ENCODE data around the gene RNF217.

The RNF217 gene

DNA sequence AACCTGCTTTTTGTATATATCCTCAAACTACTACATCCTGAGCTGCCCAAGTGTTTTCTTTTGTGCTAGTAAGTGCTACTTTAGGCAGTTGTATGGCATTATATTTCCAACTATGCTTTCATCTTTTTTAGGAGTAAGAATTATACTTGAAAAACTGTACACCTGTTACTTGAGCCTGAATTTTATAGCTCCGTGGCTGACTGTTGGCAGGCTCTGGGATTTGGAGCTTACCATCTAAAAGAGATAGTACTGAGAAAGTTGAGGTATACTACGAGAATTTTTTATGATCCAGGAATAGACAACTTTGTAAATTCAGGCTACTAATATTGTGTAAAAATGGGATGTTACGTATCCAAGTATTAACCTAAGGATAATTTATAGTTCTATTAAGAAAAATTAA, 32.4 kb downstream of the RNF217 start:
- no peak for DNase-seq
- no peak overlapping the region for H3K23ac ChIP-seq (ENCODE audit: low read length)
- H2AK5ac ChIP-seq (ENCODE audit: low read length), result no peak overlapping the region
- no peaks in the 10 kb centered on the region for H3K27me3 ChIP-seq (ENCODE audit: insufficient read depth, low read length)
- no peak overlapping the region for H4K8ac ChIP-seq (ENCODE audit: low read depth, low read length)
- no peak overlapping the region for H3K27ac ChIP-seq (ENCODE audit: low read depth, low read length)
- no peak overlapping the region for H3K14ac ChIP-seq (ENCODE audit: low read length)
- no peak overlapping the region for H4K12ac ChIP-seq (ENCODE audit: low read depth, low read length)
- H2AFZ ChIP-seq (ENCODE audit: insufficient read depth, low read length, poor library complexity), result no peak overlapping the region
- no peaks in the 10 kb centered on the region for H3K9me3 ChIP-seq (ENCODE audit: insufficient read depth, low read depth, low read length)
- no peak overlapping the region for H3K9ac ChIP-seq (ENCODE audit: low read length)
- H3K79me2 ChIP-seq (ENCODE audit: control insufficient read depth, insufficient read depth, low read length, poor library complexity), result no peaks in the 10 kb centered on the region
- no peak overlapping the region for H3K4ac ChIP-seq (ENCODE audit: low read depth, low read length)
- H3K79me1 ChIP-seq (ENCODE audit: low read length), result no peaks in the 10 kb centered on the region
- no peak overlapping the region for H3K4me3 ChIP-seq (ENCODE audit: low read depth, low read length)
- no peak overlapping the region for H2BK12ac ChIP-seq (ENCODE audit: low read length)
- no peak overlapping the region for H2BK5ac ChIP-seq (ENCODE audit: low read depth, low read length, poor library complexity)
- H3K18ac ChIP-seq (ENCODE audit: low read length), result no peak overlapping the region
- no peak overlapping the region for H4K91ac ChIP-seq (ENCODE audit: low read depth, low read length)
- peaks cover 3 to 5% of the 10 kb centered on the region in 2 experiments for H3K36me3 ChIP-seq (ENCODE audit: control insufficient read depth in 1 of 2, insufficient read depth in 2 of 2, low read length in 2 of 2)
- no CpG with 5 or more reads among the region's 3 CpGs for WGBS (ENCODE audit: extremely low coverage, insufficient coverage, insufficient read length)
- no peaks in the 10 kb centered on the region for H3K4me1 ChIP-seq (ENCODE audit: control insufficient read depth in 1 of 2, insufficient read depth in 2 of 2, low read length in 2 of 2)
- H2BK120ac ChIP-seq (ENCODE audit: insufficient read depth, low read length, poor library complexity), result no peak overlapping the region
- no peak overlapping the region for H3K4me2 ChIP-seq (ENCODE audit: low read length)

DNA sequence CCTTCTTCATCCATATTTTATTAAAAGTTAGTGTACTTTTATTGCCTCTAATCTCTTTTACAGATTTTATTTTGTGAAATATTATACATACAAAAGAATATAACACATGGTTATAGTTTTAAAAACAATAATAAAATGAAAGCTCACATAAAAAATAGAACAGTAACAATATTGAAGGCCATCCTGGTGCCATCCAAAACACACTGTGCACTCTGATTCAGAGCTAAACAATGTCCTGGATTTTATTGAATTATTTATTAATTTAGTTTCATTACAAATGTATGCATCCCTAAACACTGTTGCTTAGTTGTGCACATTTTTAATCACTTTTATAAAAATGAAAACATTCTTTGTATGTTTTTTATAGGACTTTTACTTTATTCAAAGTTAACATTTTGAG, 32.9 kb downstream of the RNF217 start:
- Histone ChIP-seq H3K9ac (ENCODE audit: low read length) (no peak overlapping the region), H3K9me3 (ENCODE audit: insufficient read depth, low read depth, low read length) (no peaks in the 10 kb centered on the region), H3K4me1 (ENCODE audit: control insufficient read depth in 1 of 2, insufficient read depth in 2 of 2, low read length in 2 of 2) (no peaks in the 10 kb centered on the region), H2AFZ (ENCODE audit: insufficient read depth, low read length, poor library complexity) (no peak overlapping the region), H3K36me3 (ENCODE audit: control insufficient read depth in 1 of 2, insufficient read depth in 2 of 2, low read length in 2 of 2) (peaks cover 3 to 5% of the 10 kb centered on the region in 2 experiments), H3K4ac (ENCODE audit: low read depth, low read length) (no peak overlapping the region), H3K4me3 (ENCODE audit: low read depth, low read length) (no peak overlapping the region), H3K79me1 (ENCODE audit: low read length) (no peaks in the 10 kb centered on the region), H3K4me2 (ENCODE audit: low read length) (no peak overlapping the region), H3K27ac (ENCODE audit: low read depth, low read length) (no peak overlapping the region), H3K79me2 (ENCODE audit: control insufficient read depth, insufficient read depth, low read length, poor library complexity) (no peaks in the 10 kb centered on the region), H2BK5ac (ENCODE audit: low read depth, low read length, poor library complexity) (no peak overlapping the region), H2BK120ac (ENCODE audit: insufficient read depth, low read length, poor library complexity) (no peak overlapping the region), H4K12ac (ENCODE audit: low read depth, low read length) (no peak overlapping the region), H4K8ac (ENCODE audit: low read depth, low read length) (no peak overlapping the region), H3K27me3 (ENCODE audit: insufficient read depth, low read length) (no peaks in the 10 kb centered on the region), H4K91ac (ENCODE audit: low read depth, low read length) (no peak overlapping the region), H2BK12ac (ENCODE audit: low read length) (no peak overlapping the region), H3K23ac (ENCODE audit: low read length) (no peak overlapping the region), H3K14ac (ENCODE audit: low read length) (no peak overlapping the region), H2AK5ac (ENCODE audit: low read length) (no peak overlapping the region), H3K18ac (ENCODE audit: low read length) (no peak overlapping the region)
- DNase-seq, result no peak

DNA sequence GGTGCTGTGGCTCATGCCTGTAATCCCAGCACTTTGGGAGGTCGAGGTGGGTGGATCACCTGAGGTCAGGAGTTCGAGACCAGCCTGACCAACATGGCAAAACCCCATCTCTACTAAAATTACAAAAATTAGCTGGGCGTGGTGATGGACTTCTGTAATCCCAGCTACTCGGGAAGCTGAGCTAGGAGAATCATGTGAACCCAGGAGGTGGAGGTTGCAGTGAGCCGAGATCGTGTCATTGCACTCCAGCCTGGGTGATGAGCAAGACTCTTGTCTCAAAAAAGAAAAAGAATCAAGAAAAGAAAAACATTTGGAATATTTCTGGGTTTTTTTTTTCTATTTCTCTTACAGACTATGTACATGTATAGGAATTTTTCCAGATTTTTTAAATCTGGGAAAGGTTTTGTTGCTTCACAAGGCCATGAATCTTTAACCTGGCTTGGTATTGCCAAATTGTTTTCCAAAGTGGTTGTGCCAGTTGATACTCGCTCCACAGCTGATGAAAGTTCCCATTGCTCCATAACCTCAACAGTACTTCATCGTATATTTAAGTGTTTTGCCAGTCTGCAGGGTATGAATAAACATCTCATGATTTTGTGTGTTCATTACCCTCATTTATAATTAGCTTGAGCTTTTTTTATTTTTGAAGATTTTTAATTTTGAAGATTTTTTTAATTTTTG, 33.5 kb downstream of the RNF217 start:
- H3K9me3 ChIP-seq (ENCODE audit: insufficient read depth, low read depth, low read length), result no peaks in the 10 kb centered on the region
- DNase-seq, result peak in 1 of 2 donors; percentile 34
- H4K12ac ChIP-seq (ENCODE audit: low read depth, low read length), result no peak overlapping the region
- no peak overlapping the region for H2AK5ac ChIP-seq (ENCODE audit: low read length)
- H2BK5ac ChIP-seq (ENCODE audit: low read depth, low read length, poor library complexity), result no peak overlapping the region
- H3K36me3 ChIP-seq (ENCODE audit: control insufficient read depth in 1 of 2, insufficient read depth in 2 of 2, low read length in 2 of 2), result peaks cover 3 to 5% of the 10 kb centered on the region in 2 experiments
- H4K8ac ChIP-seq (ENCODE audit: low read depth, low read length), result no peak overlapping the region
- no peaks in the 10 kb centered on the region for H3K27me3 ChIP-seq (ENCODE audit: insufficient read depth, low read length)
- no peak overlapping the region for H3K27ac ChIP-seq (ENCODE audit: low read depth, low read length)
- H3K4me1 ChIP-seq (ENCODE audit: control insufficient read depth in 1 of 2, insufficient read depth in 2 of 2, low read length in 2 of 2), result no peaks in the 10 kb centered on the region
- H3K79me1 ChIP-seq (ENCODE audit: low read length), result no peaks in the 10 kb centered on the region
- H3K14ac ChIP-seq (ENCODE audit: low read length), result no peak overlapping the region
- H3K4ac ChIP-seq (ENCODE audit: low read depth, low read length), result no peak overlapping the region
- no peak overlapping the region for H4K91ac ChIP-seq (ENCODE audit: low read depth, low read length)
- no peaks in the 10 kb centered on the region for H3K79me2 ChIP-seq (ENCODE audit: control insufficient read depth, insufficient read depth, low read length, poor library complexity)
- no peak overlapping the region for H3K23ac ChIP-seq (ENCODE audit: low read length)
- no peak overlapping the region for H2BK120ac ChIP-seq (ENCODE audit: insufficient read depth, low read length, poor library complexity)
- no CpG with 5 or more reads among the region's 8 CpGs for WGBS (ENCODE audit: extremely low coverage, insufficient coverage, insufficient read length)
- H3K4me3 ChIP-seq (ENCODE audit: low read depth, low read length), result no peak overlapping the region
- H2AFZ ChIP-seq (ENCODE audit: insufficient read depth, low read length, poor library complexity), result no peak overlapping the region
- H3K9ac ChIP-seq (ENCODE audit: low read length), result no peak overlapping the region
- no peak overlapping the region for H3K4me2 ChIP-seq (ENCODE audit: low read length)
- no peak overlapping the region for H2BK12ac ChIP-seq (ENCODE audit: low read length)
- H3K18ac ChIP-seq (ENCODE audit: low read length), result no peak overlapping the region

DNA sequence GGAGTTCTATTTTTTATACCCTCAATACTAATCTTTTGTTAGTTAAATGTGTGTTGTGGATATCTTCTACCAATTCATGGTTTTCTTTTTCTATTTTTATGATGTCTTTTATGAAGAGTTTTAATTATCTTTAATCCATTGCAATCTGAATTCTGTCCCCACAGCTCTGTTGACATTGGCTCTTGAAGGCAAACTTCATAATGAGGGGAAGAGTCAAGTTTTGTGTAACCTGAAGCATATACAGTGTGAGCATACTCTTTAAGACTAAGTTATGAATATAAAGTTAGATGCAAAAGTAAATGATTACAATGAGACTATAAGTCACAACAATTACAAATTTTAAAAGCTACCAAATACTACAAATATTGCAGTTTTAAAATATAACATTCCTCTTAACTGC, 34.2 kb downstream of the RNF217 start:
- no peak overlapping the region for H2BK120ac ChIP-seq (ENCODE audit: insufficient read depth, low read length, poor library complexity)
- H4K91ac ChIP-seq (ENCODE audit: low read depth, low read length), result no peak overlapping the region
- no peaks in the 10 kb centered on the region for H3K4me1 ChIP-seq (ENCODE audit: control insufficient read depth in 1 of 2, insufficient read depth in 2 of 2, low read length in 2 of 2)
- no peak overlapping the region for H4K8ac ChIP-seq (ENCODE audit: low read depth, low read length)
- no peak overlapping the region for H3K9ac ChIP-seq (ENCODE audit: low read length)
- no peaks in the 10 kb centered on the region for H3K27me3 ChIP-seq (ENCODE audit: insufficient read depth, low read length)
- no peak overlapping the region for H2AFZ ChIP-seq (ENCODE audit: insufficient read depth, low read length, poor library complexity)
- no peak overlapping the region for H3K18ac ChIP-seq (ENCODE audit: low read length)
- no peak overlapping the region for H2BK12ac ChIP-seq (ENCODE audit: low read length)
- H3K27ac ChIP-seq (ENCODE audit: low read depth, low read length), result no peak overlapping the region
- no peak for DNase-seq
- H4K12ac ChIP-seq (ENCODE audit: low read depth, low read length), result no peak overlapping the region
- no peak overlapping the region for H3K14ac ChIP-seq (ENCODE audit: low read length)
- no peak overlapping the region for H3K4me2 ChIP-seq (ENCODE audit: low read length)
- H3K79me2 ChIP-seq (ENCODE audit: control insufficient read depth, insufficient read depth, low read length, poor library complexity), result no peaks in the 10 kb centered on the region
- no peak overlapping the region for H3K4ac ChIP-seq (ENCODE audit: low read depth, low read length)
- H3K4me3 ChIP-seq (ENCODE audit: low read depth, low read length), result no peak overlapping the region
- no peaks in the 10 kb centered on the region for H3K9me3 ChIP-seq (ENCODE audit: insufficient read depth, low read depth, low read length)
- H3K36me3 ChIP-seq (ENCODE audit: control insufficient read depth in 1 of 2, insufficient read depth in 2 of 2, low read length in 2 of 2), result peaks cover 3 to 5% of the 10 kb centered on the region in 2 experiments
- H2BK5ac ChIP-seq (ENCODE audit: low read depth, low read length, poor library complexity), result no peak overlapping the region
- no peak overlapping the region for H2AK5ac ChIP-seq (ENCODE audit: low read length)
- no peaks in the 10 kb centered on the region for H3K79me1 ChIP-seq (ENCODE audit: low read length)
- no peak overlapping the region for H3K23ac ChIP-seq (ENCODE audit: low read length)
